DND-41 (cell line): ENCODE results near the gene IPCEF1.

ENCODE experiments used
- ATAC-seq: fragments of 200-7000 bp; cut with Tn5 transposase; 3 replicates; pipeline ENCODE4 v1.9.1; 2021; ENCODE audit warnings: low read depth; ENCODE audit not compliant: insufficient read depth
- DNase-seq: peaks from one replicate; pipeline ENCODE4 v3.0.0-alpha.2; 2020
- H2AFZ ChIP-seq: 2 replicates; pipeline ENCODE4 v1.6.0; 2012; ENCODE audit warnings: low read depth, low read length
- H3K27ac ChIP-seq: 2 replicates; pipeline ENCODE4 v1.5.1; 2012; ENCODE audit warnings: low read length, inconsistent platforms
- H3K27me3 ChIP-seq: fragments of 200-600 bp; sonication (generic); 2 replicates; pipeline ENCODE4 v1.6.0; 2012; ENCODE audit warnings: low read length, mild to moderate bottlenecking, inconsistent platforms; ENCODE audit not compliant: insufficient read depth, poor library complexity
- H3K36me3 ChIP-seq: 2 replicates; pipeline ENCODE4 v1.5.1; 2012; ENCODE audit warnings: low read length, inconsistent platforms; ENCODE audit not compliant: insufficient read depth
- H3K4me1 ChIP-seq: 2 replicates; pipeline ENCODE4 v1.5.1; 2012; ENCODE audit warnings: mild to moderate bottlenecking, low read length; ENCODE audit not compliant: insufficient read depth
- H3K4me2 ChIP-seq: 2 replicates; pipeline ENCODE4 v1.6.0; 2012; ENCODE audit warnings: mild to moderate bottlenecking, moderate library complexity, low read length, inconsistent platforms; ENCODE audit not compliant: insufficient read depth
- H3K4me3 ChIP-seq, 2 experiments: fragments of 200-600 bp in 1 of 2; shearing (Covaris generic) in 1 of 2; 2 replicates each; pipeline ENCODE4 v1.5.1; 2012 to 2016; ENCODE audit warnings: inconsistent platforms in 2 of 2, low read length in 2 of 2, mild to moderate bottlenecking in 2 of 2, low read depth in 1 of 2, moderate library complexity in 1 of 2
- H3K79me2 ChIP-seq: 2 replicates; pipeline ENCODE4 v1.6.0; 2012; ENCODE audit warnings: low read length, inconsistent platforms; ENCODE audit not compliant: insufficient read depth
- H3K9ac ChIP-seq: 2 replicates; pipeline ENCODE4 v1.6.0; 2012; ENCODE audit warnings: low read depth, mild to moderate bottlenecking, inconsistent platforms, low read length, moderate library complexity
- H3K9me3 ChIP-seq: 2 replicates; pipeline ENCODE4 v1.5.1; 2012; ENCODE audit warnings: low read length, moderate library complexity, mild to moderate bottlenecking, inconsistent platforms; ENCODE audit not compliant: insufficient read depth, severe bottlenecking
- H4K20me1 ChIP-seq: 2 replicates; pipeline ENCODE4 v1.6.0; 2012; ENCODE audit warnings: low read length; ENCODE audit not compliant: insufficient read depth
- EZH2 ChIP-seq: IDR thresholded peaks from 3 replicates; pipeline ENCODE4 v1.6.1; 2012; ENCODE audit warnings: borderline replicate concordance, low read depth, mild to moderate bottlenecking, moderate library complexity, low read length, inconsistent platforms; ENCODE audit not compliant: severe bottlenecking
- TF ChIP-seq, protein P1 (sequence below): IDR thresholded peaks from 2 replicates; pipeline ENCODE4 v1.5.1; 2012; ENCODE audit warnings: borderline replicate concordance, low read length, moderate library complexity, mild to moderate bottlenecking; ENCODE audit not compliant: poor library complexity, severe bottlenecking; ENCODE audit errors: extremely low read depth

The IPCEF1 gene

DNA sequence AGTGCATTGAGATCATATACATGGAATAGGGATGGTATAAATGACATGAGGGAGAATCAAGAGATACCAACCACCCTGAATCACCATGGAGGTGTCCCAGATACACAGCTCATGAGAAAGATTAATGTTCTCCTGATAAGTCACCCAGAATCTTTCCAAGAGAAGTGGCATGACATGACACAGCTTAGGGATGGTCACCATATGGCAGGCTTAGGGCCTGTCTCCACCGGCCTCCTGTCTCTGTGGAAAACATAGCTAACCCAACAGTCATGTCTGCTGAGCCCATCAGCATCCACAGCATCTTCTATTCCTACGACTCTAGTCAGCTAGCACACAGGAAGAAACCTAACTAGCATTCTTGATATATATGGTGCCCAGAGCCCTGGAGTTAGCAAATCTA lies 133.3 kb downstream of the IPCEF1 start:
- no peak overlapping the region for H3K9ac ChIP-seq
- no peaks in the 10 kb centered on the region for H3K9me3 ChIP-seq
- H4K20me1 ChIP-seq, result no peaks in the 10 kb centered on the region
- H3K36me3 ChIP-seq, result peaks cover 34% of the 10 kb centered on the region
- H3K4me1 ChIP-seq, result no peaks in the 10 kb centered on the region
- DNase-seq (no peak), ATAC-seq (no peak)
- no peaks in the 10 kb centered on the region for H3K27me3 ChIP-seq
- peaks cover 4% of the 10 kb centered on the region; the same call in 1 of the 2 replicates for H3K79me2 ChIP-seq
- no peak overlapping the region for H3K4me3 ChIP-seq
- H3K4me2 ChIP-seq, result no peak overlapping the region
- TF ChIP-seq, protein P1, sequence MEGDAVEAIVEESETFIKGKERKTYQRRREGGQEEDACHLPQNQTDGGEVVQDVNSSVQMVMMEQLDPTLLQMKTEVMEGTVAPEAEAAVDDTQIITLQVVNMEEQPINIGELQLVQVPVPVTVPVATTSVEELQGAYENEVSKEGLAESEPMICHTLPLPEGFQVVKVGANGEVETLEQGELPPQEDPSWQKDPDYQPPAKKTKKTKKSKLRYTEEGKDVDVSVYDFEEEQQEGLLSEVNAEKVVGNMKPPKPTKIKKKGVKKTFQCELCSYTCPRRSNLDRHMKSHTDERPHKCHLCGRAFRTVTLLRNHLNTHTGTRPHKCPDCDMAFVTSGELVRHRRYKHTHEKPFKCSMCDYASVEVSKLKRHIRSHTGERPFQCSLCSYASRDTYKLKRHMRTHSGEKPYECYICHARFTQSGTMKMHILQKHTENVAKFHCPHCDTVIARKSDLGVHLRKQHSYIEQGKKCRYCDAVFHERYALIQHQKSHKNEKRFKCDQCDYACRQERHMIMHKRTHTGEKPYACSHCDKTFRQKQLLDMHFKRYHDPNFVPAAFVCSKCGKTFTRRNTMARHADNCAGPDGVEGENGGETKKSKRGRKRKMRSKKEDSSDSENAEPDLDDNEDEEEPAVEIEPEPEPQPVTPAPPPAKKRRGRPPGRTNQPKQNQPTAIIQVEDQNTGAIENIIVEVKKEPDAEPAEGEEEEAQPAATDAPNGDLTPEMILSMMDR, result no peak
- no peak for TF ChIP-seq EZH2
- no peak overlapping the region for H3K27ac ChIP-seq
- H2AFZ ChIP-seq, result no peak overlapping the region

DNA sequence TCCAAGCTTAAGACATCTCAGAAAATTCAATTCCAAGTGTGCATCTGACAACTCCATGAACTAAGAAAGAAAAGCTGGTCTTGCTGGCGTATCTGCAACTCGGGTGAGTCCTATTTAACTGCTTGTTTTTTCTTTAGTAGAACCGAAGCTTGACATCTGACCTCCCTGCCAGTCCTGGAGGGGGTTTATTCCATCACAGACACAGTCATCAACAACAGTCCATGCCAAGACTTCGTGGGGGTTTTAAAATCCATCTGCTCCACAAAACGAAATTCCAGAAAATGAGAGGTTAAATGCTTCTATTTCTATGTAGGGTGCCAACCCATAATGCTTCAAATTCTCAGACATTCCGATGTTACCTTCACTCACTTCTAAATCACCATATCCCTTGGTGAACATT lies 133.9 kb downstream of the IPCEF1 start:
- DNase-seq (no peak), ATAC-seq (no peak)
- Histone ChIP-seq H3K9ac (no peak overlapping the region), H3K4me1 (no peaks in the 10 kb centered on the region), H3K36me3 (peaks cover 40% of the 10 kb centered on the region), H2AFZ (no peak overlapping the region), H3K27ac (no peak overlapping the region), H3K4me2 (no peak overlapping the region), H3K79me2 (peaks cover 4% of the 10 kb centered on the region; the same call in 1 of the 2 replicates), H4K20me1 (no peaks in the 10 kb centered on the region), H3K9me3 (no peaks in the 10 kb centered on the region), H3K27me3 (no peaks in the 10 kb centered on the region), H3K4me3 (no peak overlapping the region)
- no peak for TF ChIP-seq EZH2
- TF ChIP-seq, protein P1, result no peak

DNA sequence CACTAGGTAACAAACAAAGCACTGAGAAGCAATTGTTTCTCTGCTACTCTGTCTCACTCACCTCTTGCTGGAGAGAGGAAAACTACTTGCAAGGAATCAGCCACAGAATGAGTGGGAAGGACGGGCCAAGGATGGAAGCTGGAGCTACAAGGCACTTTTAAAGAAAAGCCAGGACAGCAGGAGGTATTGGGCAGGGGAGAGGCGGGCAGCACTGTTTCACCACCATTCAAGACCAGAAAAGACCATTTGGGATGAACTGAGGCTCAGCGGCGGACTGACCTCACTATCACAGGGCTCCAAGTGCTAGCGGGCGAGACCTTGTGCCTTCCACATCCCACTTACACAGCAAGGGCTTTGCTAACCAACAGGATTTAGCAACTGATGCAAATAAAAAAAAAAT lies 137.4 kb downstream of the IPCEF1 start:
- Histone ChIP-seq H3K4me1 (no peaks in the 10 kb centered on the region), H3K4me2 (no peak overlapping the region), H3K4me3 (no peak overlapping the region), H3K27ac (no peak overlapping the region), H3K36me3 (peaks cover 46% of the 10 kb centered on the region), H3K9ac (no peak overlapping the region), H4K20me1 (no peaks in the 10 kb centered on the region), H3K79me2 (no peaks in the 10 kb centered on the region), H3K9me3 (no peaks in the 10 kb centered on the region), H3K27me3 (no peaks in the 10 kb centered on the region), H2AFZ (no peak overlapping the region)
- TF ChIP-seq, protein P1, result no peak
- no peak for TF ChIP-seq EZH2
- ATAC-seq (no peak), DNase-seq (no peak)

DNA sequence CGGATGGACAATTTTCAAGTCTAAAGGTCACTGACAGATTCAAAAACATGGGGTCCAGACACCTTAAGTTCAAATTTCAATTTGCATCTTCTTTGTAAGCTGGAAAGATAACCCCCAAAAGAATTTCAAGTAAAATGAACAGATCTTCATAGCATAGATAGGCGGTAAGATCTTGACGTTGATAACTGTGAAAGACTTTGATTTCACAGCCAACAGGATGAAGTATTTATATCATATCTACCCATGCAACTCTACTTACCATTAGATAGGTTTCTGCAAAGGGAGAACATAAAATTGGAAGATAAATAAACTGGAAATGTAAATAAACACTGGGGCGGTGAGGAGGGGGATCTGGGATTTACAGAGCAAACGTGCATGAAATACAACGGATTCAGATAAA lies 137.8 kb downstream of the IPCEF1 start:
- no peak overlapping the region for H2AFZ ChIP-seq
- no peaks in the 10 kb centered on the region for H3K9me3 ChIP-seq
- no peaks in the 10 kb centered on the region for H4K20me1 ChIP-seq
- TF ChIP-seq EZH2, result no peak
- TF ChIP-seq, protein P1, result no peak
- no peaks in the 10 kb centered on the region for H3K79me2 ChIP-seq
- no peak overlapping the region for H3K27ac ChIP-seq
- H3K36me3 ChIP-seq, result peaks cover 48% of the 10 kb centered on the region
- no peak for ATAC-seq
- no peaks in the 10 kb centered on the region for H3K27me3 ChIP-seq
- no peak overlapping the region for H3K4me3 ChIP-seq
- H3K9ac ChIP-seq, result no peak overlapping the region
- H3K4me1 ChIP-seq, result no peaks in the 10 kb centered on the region
- no peak overlapping the region for H3K4me2 ChIP-seq
- no peak for DNase-seq
